Measurements from ENCODE around the gene CDH2. TPM values are rescaled to one million over a fixed set of nuclear protein-coding genes. Genes with fewer than 3 reads are reported as not detected.

CDH2 gene
- total RNA-seq, 1 donor from 2014 or later = 198 TPM

DNA sequence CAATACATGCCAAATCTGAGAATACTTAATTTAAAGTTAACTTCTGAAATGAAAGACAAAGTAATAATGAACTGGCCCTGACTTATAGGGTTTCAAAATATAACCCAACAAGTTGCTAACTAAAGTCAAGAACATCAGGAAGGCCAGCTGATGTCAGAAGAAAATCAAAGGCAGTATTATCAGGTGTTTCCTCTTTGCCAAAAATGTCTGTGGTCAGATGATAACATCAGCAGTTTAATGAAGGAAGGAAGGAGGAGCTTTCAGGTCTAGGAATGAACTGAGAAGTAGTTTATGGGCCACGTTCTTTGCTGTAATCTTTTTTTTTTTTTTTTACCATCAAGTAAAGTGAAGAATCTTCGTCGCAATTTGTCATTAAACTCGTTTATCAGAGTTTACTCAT, 40.9 kb downstream of the CDH2 start:
- TF ChIP-seq, protein P1, sequence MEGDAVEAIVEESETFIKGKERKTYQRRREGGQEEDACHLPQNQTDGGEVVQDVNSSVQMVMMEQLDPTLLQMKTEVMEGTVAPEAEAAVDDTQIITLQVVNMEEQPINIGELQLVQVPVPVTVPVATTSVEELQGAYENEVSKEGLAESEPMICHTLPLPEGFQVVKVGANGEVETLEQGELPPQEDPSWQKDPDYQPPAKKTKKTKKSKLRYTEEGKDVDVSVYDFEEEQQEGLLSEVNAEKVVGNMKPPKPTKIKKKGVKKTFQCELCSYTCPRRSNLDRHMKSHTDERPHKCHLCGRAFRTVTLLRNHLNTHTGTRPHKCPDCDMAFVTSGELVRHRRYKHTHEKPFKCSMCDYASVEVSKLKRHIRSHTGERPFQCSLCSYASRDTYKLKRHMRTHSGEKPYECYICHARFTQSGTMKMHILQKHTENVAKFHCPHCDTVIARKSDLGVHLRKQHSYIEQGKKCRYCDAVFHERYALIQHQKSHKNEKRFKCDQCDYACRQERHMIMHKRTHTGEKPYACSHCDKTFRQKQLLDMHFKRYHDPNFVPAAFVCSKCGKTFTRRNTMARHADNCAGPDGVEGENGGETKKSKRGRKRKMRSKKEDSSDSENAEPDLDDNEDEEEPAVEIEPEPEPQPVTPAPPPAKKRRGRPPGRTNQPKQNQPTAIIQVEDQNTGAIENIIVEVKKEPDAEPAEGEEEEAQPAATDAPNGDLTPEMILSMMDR (IDR thresholded peaks at IDR 0.05) = no peak
- no peaks in the 10 kb centered on the region for H3K27me3 Mint-ChIP-seq (ENCODE audit: low read depth)
- H3K9me3 Mint-ChIP-seq (ENCODE audit: low read depth) = no peaks in the 10 kb centered on the region
- peaks cover 5% of the 10 kb centered on the region for H3K4me1 Mint-ChIP-seq (ENCODE audit: low read depth)
- H3K27ac Mint-ChIP-seq (ENCODE audit: unreplicated experiment) = no peak overlapping the region
- peaks cover 5% of the 10 kb centered on the region for H3K36me3 Mint-ChIP-seq (ENCODE audit: low read depth)
- no peak for DNase-seq (ENCODE audit: low spot score)
- H3K4me3 Mint-ChIP-seq (ENCODE audit: unreplicated experiment) = no peak overlapping the region

DNA sequence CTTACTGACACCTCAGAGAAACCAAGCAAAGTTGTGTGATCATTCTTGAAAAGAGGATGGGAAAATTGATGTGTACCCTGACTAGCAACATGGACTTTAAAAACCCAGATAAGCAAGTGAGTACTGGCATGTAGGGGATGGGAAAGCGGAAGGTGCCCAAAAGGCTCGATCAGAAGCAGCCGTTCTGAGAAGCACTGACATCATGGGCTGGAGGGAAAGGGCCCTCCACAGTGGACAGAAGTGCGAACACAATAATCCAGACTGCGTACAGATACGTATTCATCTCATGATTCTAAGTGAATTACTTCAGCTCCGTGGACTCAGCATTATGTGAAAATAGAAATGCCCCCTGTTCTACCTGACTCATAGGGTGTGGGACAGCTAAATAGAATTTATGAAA, 42.2 kb downstream of the CDH2 start:
- Mint-ChIP-seq H3K36me3 (ENCODE audit: low read depth) (peaks cover 1% of the 10 kb centered on the region), H3K4me3 (ENCODE audit: unreplicated experiment) (no peak overlapping the region), H3K27ac (ENCODE audit: unreplicated experiment) (no peak overlapping the region), H3K4me1 (ENCODE audit: low read depth) (peaks cover 13% of the 10 kb centered on the region), H3K9me3 (ENCODE audit: low read depth) (no peaks in the 10 kb centered on the region), H3K27me3 (ENCODE audit: low read depth) (no peaks in the 10 kb centered on the region)
- DNase-seq (ENCODE audit: low spot score) = no peak
- TF ChIP-seq, protein P1 (IDR thresholded peaks at IDR 0.05) = no peak

DNA sequence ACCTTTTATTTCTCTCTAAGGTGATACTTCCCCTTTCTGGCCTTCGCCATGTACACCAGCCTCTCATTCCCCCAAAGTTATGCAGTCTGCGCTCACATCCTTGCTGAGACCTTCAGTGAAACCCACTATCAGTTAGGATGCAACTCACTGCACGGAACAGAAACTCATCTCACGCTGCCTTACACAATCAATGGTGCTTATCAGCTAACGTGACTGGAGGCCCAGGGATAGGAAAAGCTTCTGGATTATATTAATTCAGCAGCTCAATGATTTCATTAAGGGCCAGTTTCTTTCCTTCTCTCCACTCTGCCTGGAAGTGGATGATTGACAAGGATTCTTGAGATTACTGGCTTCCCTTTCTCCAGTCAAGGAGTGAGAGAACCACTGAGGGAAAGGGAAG, 44.8 kb downstream of the CDH2 start:
- H3K4me3 Mint-ChIP-seq (ENCODE audit: unreplicated experiment) = no peak overlapping the region
- no peak overlapping the region for H3K27ac Mint-ChIP-seq (ENCODE audit: unreplicated experiment)
- H3K36me3 Mint-ChIP-seq (ENCODE audit: low read depth) = peaks cover 1% of the 10 kb centered on the region
- H3K27me3 Mint-ChIP-seq (ENCODE audit: low read depth) = no peaks in the 10 kb centered on the region
- H3K4me1 Mint-ChIP-seq (ENCODE audit: low read depth) = peaks cover 17% of the 10 kb centered on the region
- TF ChIP-seq, protein P1 (IDR thresholded peaks at IDR 0.05) = no peak
- DNase-seq (ENCODE audit: low spot score) = no peak
- no peaks in the 10 kb centered on the region for H3K9me3 Mint-ChIP-seq (ENCODE audit: low read depth)

DNA sequence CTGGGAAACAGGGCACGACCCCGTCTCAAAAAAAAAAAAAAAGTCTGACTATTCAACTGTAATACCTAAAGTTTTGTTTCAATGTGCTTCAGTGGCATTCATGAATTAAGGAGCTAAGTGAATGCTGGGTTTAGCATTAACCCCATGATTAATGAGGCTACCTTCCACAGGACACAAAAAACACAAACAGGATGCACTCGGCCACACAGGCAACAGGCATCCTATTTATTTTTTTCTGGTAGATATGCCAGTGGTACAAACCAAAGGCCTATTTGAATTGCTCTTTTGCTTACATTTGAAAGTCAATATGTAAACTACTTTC, 48.3 kb downstream of the CDH2 start:
- TF ChIP-seq, protein P1 (IDR thresholded peaks at IDR 0.05) = no peak
- no peak for DNase-seq (ENCODE audit: low spot score)
- Mint-ChIP-seq H3K4me1 (ENCODE audit: low read depth) (peaks cover 33% of the 10 kb centered on the region), H3K4me3 (ENCODE audit: unreplicated experiment) (no peak overlapping the region), H3K9me3 (ENCODE audit: low read depth) (no peaks in the 10 kb centered on the region), H3K27ac (ENCODE audit: unreplicated experiment) (no peak overlapping the region), H3K27me3 (ENCODE audit: low read depth) (no peaks in the 10 kb centered on the region), H3K36me3 (ENCODE audit: low read depth) (peaks cover 2% of the 10 kb centered on the region)

DNA sequence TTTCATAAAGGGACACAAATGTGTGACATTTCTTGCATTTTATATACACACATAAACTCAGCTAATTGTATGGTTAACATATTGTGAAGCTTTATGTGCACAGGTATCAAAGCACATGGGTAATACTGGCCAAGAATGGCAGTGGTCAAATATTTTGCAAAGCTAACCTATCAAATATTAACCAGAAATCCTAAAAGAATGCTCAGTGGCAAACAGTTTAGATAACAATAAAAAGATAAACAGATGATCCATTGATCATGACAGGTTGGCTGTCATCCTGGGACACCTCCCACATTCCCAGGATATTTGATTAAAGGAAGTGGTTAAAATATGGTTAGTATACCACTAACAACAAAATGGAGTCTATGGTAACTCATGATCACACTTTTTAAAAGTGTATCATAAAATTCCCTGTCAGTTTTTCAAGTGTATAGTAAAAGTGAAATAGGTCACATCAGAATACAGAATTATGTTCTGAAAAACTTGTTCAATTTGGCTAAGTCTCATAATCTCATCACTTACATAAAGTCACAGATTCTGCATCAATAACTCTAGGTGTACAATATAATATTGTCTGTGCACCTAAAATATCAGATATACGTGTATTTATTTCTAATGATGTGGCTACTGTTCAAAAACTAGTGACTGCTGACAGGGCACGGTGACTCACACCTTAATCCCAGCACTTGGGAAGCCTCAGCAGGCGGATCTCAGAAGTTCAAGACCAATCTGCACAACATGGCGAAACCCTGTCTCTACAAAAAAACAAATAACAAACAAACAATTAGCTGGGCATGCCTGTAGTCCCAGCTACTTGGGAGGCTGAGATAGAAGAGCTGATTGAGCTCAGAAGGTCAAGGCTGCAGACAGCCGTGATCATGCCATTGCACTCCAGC, 48.9 kb downstream of the CDH2 start:
- DNase-seq (ENCODE audit: low spot score) = no peak
- peaks cover 2% of the 10 kb centered on the region for H3K36me3 Mint-ChIP-seq (ENCODE audit: low read depth)
- H3K27me3 Mint-ChIP-seq (ENCODE audit: low read depth) = no peaks in the 10 kb centered on the region
- H3K4me3 Mint-ChIP-seq (ENCODE audit: unreplicated experiment) = no peak overlapping the region
- TF ChIP-seq, protein P1 (IDR thresholded peaks at IDR 0.05) = no peak
- no peaks in the 10 kb centered on the region for H3K9me3 Mint-ChIP-seq (ENCODE audit: low read depth)
- peak overlapping the region; percentile 17 for H3K27ac Mint-ChIP-seq (ENCODE audit: unreplicated experiment)
- peaks cover 39% of the 10 kb centered on the region for H3K4me1 Mint-ChIP-seq (ENCODE audit: low read depth)
